NCI-H2171 treated with DMSO at 0.1 percent for 48 hours (cell line): ENCODE data around the gene SEPTIN6.

Source experiments
- DNase-seq: peaks from one replicate; lab custom pipeline; 2025; lab: John Stamatoyannopoulos, UW

Gene SEPTIN6

DNA sequence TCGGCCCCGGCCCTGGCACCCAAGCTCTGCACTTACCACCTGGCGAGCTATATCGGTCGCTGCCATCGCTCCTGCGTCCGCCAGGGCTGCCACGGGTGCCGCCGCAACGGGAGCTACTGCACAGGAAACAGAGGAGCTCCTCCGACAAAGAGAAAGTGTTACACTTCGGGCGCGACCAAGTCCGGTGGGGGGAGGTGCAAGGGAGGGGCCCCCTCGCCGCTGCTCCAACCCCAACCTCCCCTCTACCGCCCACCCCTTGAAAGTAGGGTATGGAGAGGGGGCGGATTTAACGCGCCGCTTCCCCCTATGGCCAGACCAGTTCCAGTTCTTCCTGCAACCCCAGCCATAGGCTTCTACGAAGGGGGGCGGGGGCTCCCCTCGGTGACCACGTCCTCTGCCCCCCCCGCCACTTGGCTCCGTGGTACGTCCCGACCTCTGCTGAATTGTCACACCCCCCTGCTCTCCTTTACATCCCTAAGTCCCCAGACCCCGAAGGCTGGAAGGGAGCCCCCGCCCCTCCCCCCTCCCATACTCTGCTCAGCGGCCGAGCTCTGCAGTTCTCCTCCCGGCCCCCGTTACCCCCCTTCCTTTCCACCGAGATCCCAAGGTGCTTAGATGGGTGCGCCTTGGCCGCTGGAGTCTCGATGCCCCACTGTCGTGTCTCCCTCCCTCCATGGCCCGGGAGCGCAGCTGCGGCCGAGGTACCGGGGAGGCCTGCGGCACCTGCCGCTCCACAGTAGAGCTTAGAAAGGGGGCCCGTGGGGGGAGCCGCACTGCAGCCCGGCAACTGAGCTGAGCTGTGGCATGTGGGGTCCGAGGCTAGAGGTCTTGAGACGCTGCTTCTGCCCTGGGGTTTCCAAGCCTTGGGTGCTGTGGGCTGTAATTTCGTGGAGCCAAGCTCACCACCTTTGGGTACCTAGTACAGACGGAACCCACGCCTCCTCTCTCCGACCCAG is at the start of gene SEPTIN6:
Gene SEPTIN6 (minus strand): TSS at position 129 of the 956 bp plus-strand sequence. CDS start 63 bp downstream, at position 66.
- peak; percentile 30 for DNase-seq

DNA sequence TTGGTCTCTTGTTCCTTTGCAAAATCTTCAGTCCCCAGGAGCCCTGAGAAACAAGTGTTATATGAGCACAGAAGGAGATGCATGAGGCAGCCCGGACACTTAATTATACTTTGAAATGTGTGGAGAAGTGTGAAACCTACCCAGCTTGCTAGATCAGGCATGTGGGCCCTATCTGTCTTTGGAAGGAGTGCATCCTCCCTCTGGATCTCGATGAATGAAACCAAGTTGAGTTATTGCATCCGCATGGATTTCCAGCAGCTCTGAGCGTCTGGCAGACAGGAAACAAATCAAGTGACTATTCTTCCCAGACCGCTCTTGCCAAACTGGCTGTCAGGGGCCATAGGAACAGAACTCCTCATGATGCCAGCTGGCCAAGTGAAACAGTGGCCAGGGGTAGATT is 45.8 kb upstream of the SEPTIN6 start:
- DNase-seq = no peak

DNA sequence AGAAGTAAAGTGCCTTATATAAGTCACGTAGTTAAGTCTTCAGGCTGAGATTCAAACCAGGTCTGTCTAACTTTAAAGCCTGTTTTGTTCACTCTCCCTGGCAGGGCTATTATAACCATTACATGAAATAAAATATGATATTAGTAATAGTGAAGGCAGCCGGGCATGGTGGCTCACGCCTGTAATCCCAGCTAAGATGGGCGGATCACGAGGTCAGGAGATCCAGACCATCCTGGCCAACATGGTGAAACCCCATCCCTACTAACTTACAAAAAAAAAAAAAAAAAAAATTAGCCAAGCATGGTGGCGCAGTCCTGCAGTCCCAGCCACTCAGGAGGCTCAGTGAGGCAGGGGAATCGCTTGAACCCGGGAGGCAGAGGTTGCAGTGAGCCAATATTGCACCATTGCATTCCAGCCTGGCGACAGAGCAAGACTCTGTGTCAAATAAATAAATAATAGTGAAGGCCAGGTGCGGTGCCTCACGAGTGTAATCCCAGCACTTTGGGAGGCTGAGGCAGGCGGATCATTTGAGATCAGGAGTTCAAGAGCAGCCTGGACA is 43.3 kb upstream of the SEPTIN6 start:
- no peak for DNase-seq

DNA sequence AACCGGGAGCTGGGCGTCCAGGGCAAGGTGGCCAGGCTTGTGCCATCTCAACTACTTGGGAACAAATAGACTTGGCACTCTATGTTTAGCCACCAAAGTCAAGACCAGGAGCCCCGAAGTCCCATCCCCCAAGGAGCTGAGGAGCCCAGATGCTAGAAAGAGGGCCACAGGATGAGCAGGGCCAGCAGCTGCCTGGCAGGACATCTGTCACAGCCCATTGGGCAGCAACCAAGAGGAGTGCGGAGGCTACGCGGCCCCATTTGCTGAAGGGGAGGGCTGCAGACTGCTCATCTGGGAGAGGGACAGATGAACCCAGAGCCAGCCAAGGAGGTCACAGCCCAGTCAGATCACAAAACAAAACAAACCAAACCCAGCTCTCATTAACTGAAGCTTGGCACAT is 42.5 kb upstream of the SEPTIN6 start:
- DNase-seq = peak; percentile 3

DNA sequence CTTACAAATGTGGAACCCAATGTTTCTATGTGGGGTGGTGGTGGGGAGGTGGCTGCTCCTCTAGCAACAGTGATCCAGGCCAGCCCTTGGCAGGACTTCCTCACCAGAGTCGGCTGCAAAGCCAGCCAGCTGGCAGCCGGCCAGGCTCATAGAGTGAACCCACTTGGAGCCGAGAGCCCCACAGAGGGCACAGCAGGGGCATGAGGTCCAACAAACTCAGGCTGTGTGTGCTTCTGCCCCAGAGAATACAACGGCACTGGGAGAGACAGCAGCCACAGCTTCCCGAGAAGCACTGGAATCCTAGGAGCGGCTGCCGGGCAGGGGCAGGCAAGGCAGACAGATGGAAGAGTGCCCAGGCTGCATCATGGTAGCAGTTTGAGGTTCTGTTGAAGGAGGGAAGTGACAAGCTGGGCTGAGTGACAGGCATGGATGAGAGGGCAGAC is 42.0 kb upstream of the SEPTIN6 start:
- DNase-seq = peak; percentile 39

DNA sequence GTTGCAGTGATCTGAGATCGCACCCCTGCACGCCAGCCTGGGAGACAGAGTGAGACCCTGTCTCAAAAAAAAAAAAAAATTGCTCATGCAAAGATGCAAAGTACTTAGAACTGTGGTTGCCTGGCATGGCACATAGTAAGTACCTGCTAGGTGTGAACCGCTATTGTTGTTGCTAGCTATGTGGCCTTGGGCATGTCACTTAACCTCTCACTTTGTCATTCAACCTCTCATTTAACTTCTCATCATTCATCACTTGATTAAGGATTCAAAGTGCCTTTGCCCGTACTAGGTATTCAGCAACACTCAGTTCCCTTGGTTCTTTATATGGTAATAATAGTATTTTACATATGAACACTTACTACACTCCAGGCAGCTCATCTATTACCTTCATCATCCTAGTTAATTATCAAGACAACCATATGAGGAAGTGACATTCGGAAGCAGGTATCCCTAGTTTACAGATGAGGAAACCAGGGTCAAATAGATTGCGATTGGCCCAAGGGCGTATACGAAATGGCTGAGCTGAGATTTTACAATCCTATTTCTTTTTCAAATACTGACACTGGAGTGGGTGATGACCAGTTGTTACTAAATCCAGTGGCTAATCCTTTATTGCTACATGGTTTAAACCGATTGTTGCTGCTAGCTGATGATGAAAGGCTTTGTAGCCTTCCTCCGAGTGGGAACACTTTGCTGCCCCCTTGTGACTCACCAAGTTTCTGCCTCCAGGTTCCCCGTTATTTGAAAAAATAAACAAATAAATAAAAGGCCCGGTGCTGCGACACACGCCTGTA is 36.6 kb upstream of the SEPTIN6 start:
- DNase-seq = peak; percentile 54

DNA sequence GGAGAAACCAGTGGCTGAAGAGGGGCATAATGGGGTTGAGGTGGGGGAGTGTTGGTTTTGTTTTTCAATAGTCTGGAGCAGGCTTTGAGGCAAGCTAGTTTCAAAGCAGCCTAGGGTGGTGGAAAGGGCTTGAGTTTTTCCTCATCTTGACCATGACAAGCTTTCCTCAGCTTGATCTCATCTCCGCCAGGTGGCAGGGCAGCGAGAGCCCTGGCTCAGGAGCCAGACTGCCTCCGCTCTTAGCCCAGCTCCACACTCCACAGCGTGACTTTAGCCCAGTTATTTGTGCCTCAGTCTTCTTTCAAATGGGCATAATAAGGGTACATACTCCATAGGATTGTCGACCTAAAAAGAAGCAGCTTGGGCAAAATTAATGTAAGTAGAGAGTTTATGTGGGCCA is 35.5 kb upstream of the SEPTIN6 start:
- DNase-seq = no peak

DNA sequence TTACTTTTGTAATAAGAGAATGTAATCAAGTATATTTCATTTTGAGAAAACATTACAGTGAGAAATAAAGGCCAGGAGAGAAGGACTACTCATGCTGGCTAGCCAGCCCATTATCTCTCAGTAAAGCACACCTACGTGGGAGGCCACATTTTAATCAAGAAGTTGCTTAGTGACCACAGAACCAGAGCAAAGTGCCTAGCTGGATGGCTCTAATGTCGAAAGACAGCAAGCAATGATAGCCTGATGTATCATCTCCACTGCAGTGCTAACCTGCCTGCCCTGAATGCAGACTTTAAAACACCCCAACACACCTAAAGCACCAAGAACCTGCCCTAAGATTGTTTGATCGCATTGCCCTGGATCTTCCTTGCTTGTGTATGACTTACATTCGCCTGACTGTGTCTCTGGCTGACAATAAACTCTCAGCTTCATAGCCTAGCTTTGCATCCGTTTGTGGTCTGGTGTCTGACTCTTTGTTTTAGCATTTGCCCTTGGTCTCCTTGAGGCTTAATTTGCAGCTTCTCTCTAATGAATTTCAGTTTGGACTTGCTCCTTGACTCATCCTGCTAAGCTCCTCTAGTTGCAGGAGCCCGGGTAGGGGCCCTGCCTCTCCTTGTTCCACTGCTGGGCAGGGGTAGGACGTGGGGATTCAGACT is 34.1 kb upstream of the SEPTIN6 start:
- no peak for DNase-seq

DNA sequence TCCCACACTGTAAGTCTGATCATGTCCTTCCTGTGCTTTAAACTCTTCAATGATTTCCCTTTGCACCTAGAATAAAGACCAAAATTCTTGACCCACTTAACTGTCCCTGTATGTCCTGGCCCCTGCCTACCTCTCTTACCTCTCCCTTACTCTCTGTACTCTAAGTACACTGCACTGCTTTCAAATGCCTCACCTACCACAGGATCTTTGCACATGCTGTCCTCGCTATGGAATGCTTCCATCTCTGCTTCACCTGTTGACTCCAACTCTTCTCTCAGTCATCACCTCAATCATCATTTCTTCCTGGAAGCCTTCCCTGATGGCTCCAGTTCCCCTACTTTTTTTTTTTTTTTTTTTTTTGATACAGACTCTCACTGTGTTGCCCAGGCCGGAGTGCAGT is 29.0 kb upstream of the SEPTIN6 start:
- DNase-seq = no peak

DNA sequence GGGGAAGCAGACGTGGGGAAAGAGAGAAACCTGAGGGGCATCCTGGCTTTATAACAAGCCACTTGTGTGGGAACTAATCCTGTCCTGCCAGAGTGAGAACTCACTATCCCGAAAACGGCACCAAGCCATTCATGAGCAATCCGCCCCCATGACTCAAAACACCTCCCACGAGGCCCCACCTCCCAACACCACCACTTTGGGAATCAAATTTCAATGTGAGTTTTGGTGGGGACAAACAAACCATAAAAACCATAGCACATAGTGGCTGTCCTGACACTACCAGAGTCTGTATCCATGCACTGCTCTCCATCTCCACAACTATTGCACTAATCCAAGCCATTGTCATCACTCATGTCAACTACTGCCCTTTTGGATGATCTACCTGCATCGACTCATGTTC is 28.5 kb upstream of the SEPTIN6 start:
- no peak for DNase-seq

DNA sequence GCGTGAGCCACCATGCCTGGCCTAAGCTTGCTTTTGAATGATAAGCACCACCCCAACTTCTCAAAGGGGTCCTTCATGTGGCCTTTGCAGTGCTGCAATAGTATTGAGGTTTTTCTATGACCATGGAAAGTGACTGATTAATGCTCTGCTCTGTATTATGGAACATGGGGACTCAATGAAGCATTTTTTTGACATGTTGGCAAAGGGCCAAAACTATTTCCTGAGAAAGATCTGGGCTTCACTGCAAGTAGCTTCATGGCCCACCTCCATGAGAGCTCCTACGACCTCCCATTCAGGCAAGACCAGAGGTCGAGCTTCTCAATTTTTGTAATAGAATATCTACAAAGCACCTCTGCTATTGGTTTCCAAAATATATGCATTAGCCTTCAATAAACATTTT is 16.7 kb upstream of the SEPTIN6 start:
- no peak for DNase-seq

DNA sequence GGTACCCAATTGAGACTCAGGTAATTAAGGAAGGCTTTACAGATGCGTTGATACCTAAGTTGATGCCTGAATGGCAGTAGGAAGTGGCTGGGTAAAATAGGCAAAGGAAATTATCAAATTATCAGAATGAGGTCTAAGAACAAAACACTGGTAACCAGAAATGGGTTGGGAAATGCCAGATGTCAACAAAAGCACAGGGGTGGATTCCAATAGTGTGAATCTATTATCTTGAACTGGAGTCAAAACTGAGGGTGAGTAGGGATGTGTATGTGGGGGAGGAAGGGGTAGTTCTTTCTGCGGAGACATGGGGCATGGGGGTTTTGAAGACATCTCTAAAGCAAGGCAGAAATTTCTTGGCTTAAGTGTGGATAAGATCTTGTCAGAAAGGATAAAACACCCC is 16.0 kb upstream of the SEPTIN6 start:
- DNase-seq = no peak

DNA sequence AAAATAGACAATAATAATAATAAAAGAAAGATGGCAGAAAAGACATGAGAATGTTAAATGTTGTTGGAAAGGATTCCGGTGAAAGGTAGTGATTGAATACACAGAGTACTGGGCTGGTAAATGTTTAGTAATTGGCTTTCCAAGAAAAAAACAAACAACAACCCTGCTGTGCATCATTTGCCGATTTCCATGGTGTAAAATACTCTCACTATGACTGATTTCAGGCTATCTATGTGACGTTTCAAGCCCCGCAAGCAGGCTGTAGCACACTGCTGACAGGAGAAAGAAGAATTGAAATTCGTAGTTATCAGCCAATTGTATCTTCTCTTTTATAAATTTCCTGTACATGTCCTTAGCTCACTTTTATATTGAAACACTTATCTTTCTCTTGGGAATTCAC is 13.6 kb upstream of the SEPTIN6 start:
- no peak for DNase-seq

DNA sequence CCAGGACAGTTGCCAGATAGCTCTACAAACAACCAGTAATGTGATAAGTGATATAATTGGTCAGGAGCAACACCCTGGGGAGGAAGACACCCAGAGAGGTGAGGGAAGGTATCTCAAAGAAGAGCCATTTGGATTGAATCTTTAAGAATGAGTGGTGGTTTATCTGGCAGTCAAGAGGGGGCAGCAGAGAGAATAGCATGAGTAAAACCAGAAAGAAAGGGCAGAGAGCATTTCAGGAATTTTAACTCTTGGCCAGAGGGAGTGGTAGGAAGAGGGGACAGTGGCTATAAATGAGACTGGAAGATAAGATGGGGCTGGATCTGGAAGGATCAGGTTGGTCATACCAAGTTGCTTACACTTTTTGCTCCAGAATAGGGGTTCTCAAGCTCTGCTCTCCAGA is 5.9 kb upstream of the SEPTIN6 start:
- DNase-seq = peak; percentile 20

DNA sequence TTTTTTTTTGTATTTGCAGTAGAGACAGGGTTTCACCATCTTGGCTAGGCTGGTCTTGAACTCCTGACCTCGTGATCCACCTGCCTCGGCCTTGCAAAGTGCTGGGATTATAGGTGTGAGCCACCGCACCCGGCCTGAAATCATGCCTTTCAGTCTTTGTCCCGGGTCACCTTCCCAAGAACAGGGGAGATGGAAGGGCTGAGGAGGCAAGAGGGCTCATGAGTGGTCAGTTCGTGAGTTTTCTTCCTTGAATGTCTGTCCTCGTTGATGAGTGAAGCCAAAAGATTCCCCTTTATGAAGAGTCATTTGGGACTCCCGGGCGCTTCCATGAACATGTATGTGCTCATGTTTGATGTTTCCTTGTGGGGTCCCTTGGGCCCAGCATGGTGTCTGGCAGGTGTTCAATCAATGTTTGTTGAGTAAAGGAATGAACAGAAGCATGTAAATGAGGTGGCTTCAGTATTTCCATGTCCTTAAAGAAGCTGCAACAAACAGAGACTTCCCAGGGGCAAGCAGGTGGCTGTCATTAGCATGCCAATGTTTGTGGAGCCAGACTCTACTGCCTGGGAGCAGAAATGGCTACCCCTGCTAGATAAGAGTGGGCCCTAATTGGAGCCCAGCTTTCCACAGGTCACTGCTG is 3.4 kb upstream of the SEPTIN6 start:
- no peak for DNase-seq

DNA sequence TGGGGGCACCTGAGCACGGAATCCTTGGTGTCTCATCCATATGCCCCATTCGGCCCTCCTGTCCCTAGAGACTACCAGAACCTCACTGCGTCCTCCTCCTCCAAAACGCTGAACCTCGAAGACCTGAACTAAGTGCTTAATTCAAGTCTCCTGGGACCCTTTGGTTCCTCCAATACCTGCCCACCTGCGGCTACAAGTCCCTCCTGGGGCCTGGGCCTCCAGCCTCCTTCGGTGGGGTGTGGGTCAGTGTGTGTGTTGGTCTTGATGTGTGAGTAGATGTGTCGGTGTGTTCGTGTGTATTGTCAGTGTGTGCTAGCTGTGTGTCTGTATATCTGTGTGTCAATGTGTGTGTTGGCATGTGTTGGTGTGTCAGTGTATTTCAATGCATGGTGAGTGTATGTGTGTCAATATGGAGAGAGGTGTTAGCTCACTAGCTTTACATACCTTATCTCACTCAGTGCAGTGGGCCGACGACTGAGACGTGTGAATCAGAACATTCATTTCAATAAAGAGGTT is 2.6 kb upstream of the SEPTIN6 start:
- no peak for DNase-seq

DNA sequence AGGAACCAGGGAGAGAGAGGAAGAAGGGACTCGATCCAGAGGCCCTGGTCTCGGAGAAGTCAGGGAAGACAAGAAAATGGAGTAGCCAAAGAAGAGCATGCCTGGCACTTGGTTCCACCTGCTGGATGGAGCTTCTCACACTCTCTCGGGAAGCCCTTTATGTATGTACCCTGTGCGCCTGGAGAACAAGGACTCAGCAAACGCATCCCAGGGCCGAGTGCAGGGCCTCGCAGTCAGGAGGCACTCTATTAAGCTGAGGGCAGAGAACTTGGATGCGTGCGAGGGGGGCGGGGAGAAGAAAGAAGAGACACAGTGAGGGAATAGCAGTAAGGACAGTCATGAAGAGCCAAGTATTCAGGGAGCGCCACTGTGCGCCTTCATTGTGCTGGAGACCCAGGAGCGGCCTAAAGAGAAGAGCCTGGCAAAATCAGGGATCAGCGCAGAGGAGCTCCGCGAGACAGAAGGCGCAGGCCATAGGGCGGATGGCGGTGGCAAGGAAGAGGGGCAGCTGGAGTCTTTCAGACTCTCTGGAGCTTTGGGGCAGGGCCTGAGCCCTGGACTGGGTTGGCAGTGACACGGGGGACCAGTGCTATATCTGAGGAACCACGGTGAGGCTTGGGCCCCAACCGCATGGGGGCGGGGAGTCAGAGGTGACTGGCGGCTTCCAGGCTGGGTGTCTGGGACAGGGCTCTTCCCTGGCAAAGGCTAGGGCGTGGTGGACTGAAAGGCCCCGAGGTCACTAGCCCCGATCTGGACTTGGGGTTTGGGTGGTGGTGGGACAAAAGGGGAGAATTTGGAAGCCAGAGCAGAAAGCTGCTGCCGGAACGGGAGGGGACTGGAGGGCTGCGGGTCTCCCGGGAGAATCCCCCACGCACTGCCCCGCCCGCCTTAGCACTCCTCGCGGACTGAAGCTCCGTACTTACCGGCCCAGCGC is 1.9 kb upstream of the SEPTIN6 start:
- DNase-seq = no peak

DNA sequence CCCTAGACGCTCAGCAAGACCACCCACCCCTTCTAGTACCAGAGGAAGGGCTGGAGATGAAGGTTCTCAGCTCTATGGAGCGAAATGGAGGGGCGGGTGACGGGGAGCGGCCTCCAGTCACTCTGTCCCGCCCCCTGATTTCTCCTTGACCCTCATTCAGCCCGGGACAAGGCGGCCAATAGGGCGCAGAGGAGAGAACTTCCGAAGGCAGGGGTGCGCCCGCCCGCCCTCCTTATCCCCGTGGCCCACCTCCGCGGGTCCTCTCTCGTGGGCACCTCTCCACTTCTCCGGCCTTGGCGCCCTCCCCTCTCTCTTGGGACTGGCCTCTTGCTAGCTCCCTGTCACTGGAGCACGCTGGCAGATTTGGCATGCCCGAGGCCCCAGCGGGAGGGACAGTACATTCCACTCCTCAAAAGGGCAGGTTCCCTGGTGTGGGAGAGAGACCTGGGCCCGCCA is 1.1 kb upstream of the SEPTIN6 start:
- DNase-seq = no peak

DNA sequence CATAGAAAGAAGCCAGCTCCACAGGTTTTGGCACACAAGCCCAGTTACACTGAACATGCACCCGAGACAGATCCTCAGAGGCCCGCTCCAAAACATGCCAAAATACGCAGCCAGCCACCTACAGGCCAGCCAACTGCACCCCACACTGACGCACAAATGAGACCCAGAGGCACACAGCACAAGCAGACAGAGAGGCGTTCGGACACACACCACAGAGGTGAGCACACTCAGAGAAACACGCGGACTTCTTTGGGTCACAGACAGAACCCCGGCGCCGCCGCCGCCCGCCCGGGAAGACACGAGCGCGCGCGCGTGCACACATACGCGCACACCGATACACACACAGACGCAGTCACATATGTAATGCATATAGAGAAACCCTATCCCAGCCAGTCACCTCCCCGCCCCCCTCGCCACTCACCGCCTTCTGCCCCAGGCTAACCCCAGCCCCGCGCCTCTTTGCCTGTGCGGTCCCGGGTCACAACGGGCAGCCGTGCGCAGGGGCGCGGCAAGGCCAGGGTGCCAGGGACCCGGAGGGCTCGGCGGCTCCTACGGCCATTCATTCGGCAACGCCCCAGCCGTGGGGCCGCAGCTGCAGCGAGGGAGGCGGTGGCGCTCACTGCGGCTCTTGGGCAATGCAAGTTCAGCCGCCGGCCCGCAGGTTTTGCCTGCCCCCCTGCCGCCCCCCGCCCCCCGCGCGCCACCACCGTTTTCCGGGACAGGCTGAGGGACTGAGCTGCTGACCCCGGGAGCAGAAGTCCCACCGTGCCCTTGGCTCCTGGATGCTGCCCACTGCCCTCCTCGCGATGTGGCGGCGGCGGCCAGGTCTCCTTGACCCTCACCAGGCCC is 553 bp downstream of the SEPTIN6 start:
- peak; percentile 56 for DNase-seq
